Caco-2 (cell line): Measurements from ENCODE around the gene GTF3A. TPM values are rescaled to one million over a fixed set of nuclear protein-coding genes. Genes with fewer than 3 reads are reported as not detected.

Source experiments
- Bru-seq: library from RNA; stranded (reverse); fragments of 400-500 nt; gene quantifications from one replicate; lab custom pipeline; 2021; lab: Mats Ljungman, UMichigan
- BruChase-seq, 2 experiments: library from RNA; stranded (reverse); fragments of 400-500 nt; gene quantifications; one replicate each; lab custom pipeline; 2021; lab: Mats Ljungman, UMichigan
- BruUV-seq: library from RNA; stranded (reverse); fragments of 400-500 nt; replicated peaks from 2 replicates; lab custom pipeline; 2021; lab: Mats Ljungman, UMichigan
- CTCF ChIA-PET: fragments of 300-600 bp; sonication (Branson Sonifier 250); formaldehyde crosslinking; loops from one replicate; lab custom pipeline; 2022; ENCODE audit warnings: antibody characterized with exemption; lab: Charles Lee
- POLR2A ChIA-PET: fragments of 300-600 bp; sonication (Branson Sonifier 250); formaldehyde crosslinking; loops from one replicate; lab custom pipeline; 2022; ENCODE audit warnings: antibody characterized with exemption; lab: Charles Lee
- DNase-seq, 2 experiments: peaks; one replicate each; pipeline versions ENCODE4 v3.0.0 to v3.0.0-alpha.2; 2020 to 2022
- H3K27me3 ChIP-seq: replicated peaks from 2 replicates; pipeline ENCODE4 v1.6.0; 2011; ENCODE audit warnings: low read length; ENCODE audit not compliant: control insufficient read depth, insufficient read depth
- H3K36me3 ChIP-seq: 2 replicates; pipeline ENCODE4 v1.5.1; 2011; ENCODE audit warnings: low read length; ENCODE audit not compliant: control insufficient read depth, insufficient read depth
- H3K4me1 ChIP-seq: fragments of 250-450 bp; sonication (Bioruptor Pico); 2 replicates; pipeline ENCODE4 v1.5.1; 2020; ENCODE audit warnings: mild to moderate bottlenecking
- H3K4me3 ChIP-seq: 2 replicates; pipeline ENCODE4 v1.5.1; 2011; ENCODE audit warnings: low read depth, mild to moderate bottlenecking, control low read depth, low read length
- H3K9me3 ChIP-seq: fragments of 250-450 bp; sonication (Bioruptor Pico); 2 replicates; pipeline ENCODE4 v1.5.1; 2020; ENCODE audit warnings: mild to moderate bottlenecking, moderate library complexity
- H3K27ac Mint-ChIP-seq: one replicate; pipeline ENCODE4 v1.8.0; 2022; ENCODE audit warnings: mixed read lengths; ENCODE audit not compliant: unreplicated experiment
- H3K27me3 Mint-ChIP-seq: one replicate; pipeline ENCODE4 v1.8.0; 2022; ENCODE audit warnings: mixed read lengths; ENCODE audit not compliant: insufficient read depth, unreplicated experiment
- H3K36me3 Mint-ChIP-seq: one replicate; pipeline ENCODE4 v1.8.0; 2022; ENCODE audit warnings: mild to moderate bottlenecking, mixed read lengths; ENCODE audit not compliant: insufficient read depth, unreplicated experiment
- H3K4me1 Mint-ChIP-seq: one replicate; pipeline ENCODE4 v1.8.0; 2022; ENCODE audit warnings: low read depth, mixed read lengths; ENCODE audit not compliant: unreplicated experiment
- H3K4me3 Mint-ChIP-seq: one replicate; pipeline ENCODE4 v1.8.0; 2022; ENCODE audit warnings: mild to moderate bottlenecking, moderate library complexity, mixed read lengths; ENCODE audit not compliant: unreplicated experiment
- H3K9me3 Mint-ChIP-seq: one replicate; pipeline ENCODE4 v1.8.0; 2022; ENCODE audit warnings: mixed read lengths; ENCODE audit not compliant: unreplicated experiment
- CTCF ChIP-seq, 2 experiments: fragments of 200-600 bp in 1 of 2; IDR thresholded peaks; 1 replicate in 1 of 2; 2 replicates in 1 of 2; pipeline versions ENCODE4 v1.5.1 to v1.8.0; 2011 to 2022; ENCODE audit warnings: antibody characterized with exemption in 1 of 2, control low read depth in 1 of 2, inconsistent platforms in 1 of 2, low read depth in 1 of 2, low read length in 1 of 2, mild to moderate bottlenecking in 1 of 2, moderate library complexity in 1 of 2; ENCODE audit not compliant: insufficient read depth in 1 of 2, severe bottlenecking in 1 of 2, unreplicated experiment in 1 of 2
- intact Hi-C: fragments of 100-400 bp; cut with micrococcal nuclease; formaldehyde crosslinking; loops from one replicate; pipeline ENCODE4 v1.10.0; 2022; ENCODE audit not compliant: unreplicated experiment
- long read RNA-seq: library from polyadenylated mRNA; stranded (forward); transcript quantifications from one replicate; pipeline ENCODE4 v2.0.0, GENCODE V29; 2022
- total RNA-seq: library from RNA; stranded (reverse); gene quantifications from 2 replicates; pipeline ENCODE4 v1.2.3, GENCODE V29; 2022

Gene GTF3A
- 132 and 141 TPM in 2 replicates for total RNA-seq
- percentile 91 among the genes with signal in this experiment for Bru-seq, nascent RNA
- percentile 90 among the genes with signal in this experiment for BruChase-seq, experiment 1, labeled RNA remaining after a 2-hour chase
- percentile 93 among the genes with signal in this experiment for BruChase-seq, experiment 2, labeled RNA remaining after a 6-hour chase
- long read RNA-seq, transcript GTF3A-201 (9 exons, 1,383 nt): major isoform, 332 of 387 reads
- long read RNA-seq, transcript GTF3A-202 (8 exons, 1,191 nt): minor isoform, 7 of 387 reads
- long read RNA-seq, partial matches to known transcripts: 7 of 387 reads
- long read RNA-seq, other reads (novel, unspliced or antisense): 40 of 387 reads

GRCh38 chr13:27424246-27425157 lies at the start of gene GTF3A:
TSS of gene GTF3A (plus strand) at chr13:27424619.
- Histone ChIP-seq H3K4me1 (peaks cover 8% of the 10 kb centered on the region), H3K9me3 (no peaks in the 10 kb centered on the region), H3K36me3 (no peaks in the 10 kb centered on the region), H3K27me3 (no peaks in the 10 kb centered on the region), H3K4me3 (peak within 1 kb of the TSS; percentile 87)
- no peak for TF ChIP-seq CTCF (IDR thresholded peaks at IDR 0.05; ENCODE audit: insufficient read depth in 1 of 2, low read depth in 1 of 2, low read length in 1 of 2, severe bottlenecking in 1 of 2, unreplicated experiment in 1 of 2)
- H3K27ac Mint-ChIP-seq: peak within 1 kb of the TSS; percentile 88
- POLR2A ChIA-PET: interaction anchor here (0.6 to 1.0 kb wide), 5 partner anchors 21 to 196 kb away, joined by 3 to 4 read pairs (median 3); partner anchors contain the start of gene LNX2
- H3K9me3 Mint-ChIP-seq: no peaks in the 10 kb centered on the region
- peak within 1 kb of the TSS; percentile 87 for H3K4me3 Mint-ChIP-seq
- BruUV-seq: no TSS peak
- peaks cover 16% of the 10 kb centered on the region for H3K4me1 Mint-ChIP-seq
- H3K27me3 Mint-ChIP-seq: no peaks in the 10 kb centered on the region
- intact Hi-C loops: loop anchor here (1.0 to 2.0 kb wide), 2 partner anchors 18 to 44 kb away; no protein-coding TSS in a partner anchor
- DNase-seq: peak; percentile 81 to 93
- CTCF ChIA-PET: interaction anchor here (0.7 to 3.4 kb wide), 11 partner anchors 18 to 530 kb away, joined by 3 to 38 read pairs (median 6); no protein-coding TSS in a partner anchor
- H3K36me3 Mint-ChIP-seq: peaks cover 31% of the 10 kb centered on the region

- no peaks in the 10 kb centered on the region for H3K36me3 ChIP-seq
- H3K27me3 ChIP-seq: no peaks in the 10 kb centered on the region
- Mint-ChIP-seq H3K27me3 (no peaks in the 10 kb centered on the region), H3K27ac (no peak overlapping the region), H3K4me1 (peaks cover 23% of the 10 kb centered on the region), H3K36me3 (no peaks in the 10 kb centered on the region), H3K4me3 (no peak overlapping the region), H3K9me3 (no peaks in the 10 kb centered on the region)
- intact Hi-C loops: loop anchor here (1.0 to 5.0 kb wide), 6 partner anchors 12 to 610 kb away; no protein-coding TSS in a partner anchor
- no peak overlapping the region for H3K4me3 ChIP-seq
- H3K9me3 ChIP-seq: no peaks in the 10 kb centered on the region
- peak; percentile 61 to 90 for TF ChIP-seq CTCF (IDR thresholded peaks at IDR 0.05; ENCODE audit: insufficient read depth in 1 of 2, low read depth in 1 of 2, low read length in 1 of 2, severe bottlenecking in 1 of 2, unreplicated experiment in 1 of 2)
- no TSS peak for BruUV-seq
- POLR2A ChIA-PET: no interaction called here
- peaks cover 11% of the 10 kb centered on the region; the same call in 1 of the 2 replicates for H3K4me1 ChIP-seq
- DNase-seq: peak; percentile 75 to 82
- CTCF ChIA-PET: interaction anchor here (0.8 to 3.4 kb wide), 3 partner anchors 12 to 452 kb away, joined by 3 to 57 read pairs (median 19); partner anchors contain the start of gene LNX2
These were observed 49.8 kb upstream of the GTF3A start for GRCh38 chr13:27374650-27375049.
